ENCODE data around the gene DOCK1. TPM values are rescaled to one million over a fixed set of nuclear protein-coding genes. Genes with fewer than 3 reads are reported as not detected.

The DOCK1 gene
- total and polyA plus RNA-seq, 2 experiments from 2014 or later = 22.8 to 45.6 TPM

DNA sequence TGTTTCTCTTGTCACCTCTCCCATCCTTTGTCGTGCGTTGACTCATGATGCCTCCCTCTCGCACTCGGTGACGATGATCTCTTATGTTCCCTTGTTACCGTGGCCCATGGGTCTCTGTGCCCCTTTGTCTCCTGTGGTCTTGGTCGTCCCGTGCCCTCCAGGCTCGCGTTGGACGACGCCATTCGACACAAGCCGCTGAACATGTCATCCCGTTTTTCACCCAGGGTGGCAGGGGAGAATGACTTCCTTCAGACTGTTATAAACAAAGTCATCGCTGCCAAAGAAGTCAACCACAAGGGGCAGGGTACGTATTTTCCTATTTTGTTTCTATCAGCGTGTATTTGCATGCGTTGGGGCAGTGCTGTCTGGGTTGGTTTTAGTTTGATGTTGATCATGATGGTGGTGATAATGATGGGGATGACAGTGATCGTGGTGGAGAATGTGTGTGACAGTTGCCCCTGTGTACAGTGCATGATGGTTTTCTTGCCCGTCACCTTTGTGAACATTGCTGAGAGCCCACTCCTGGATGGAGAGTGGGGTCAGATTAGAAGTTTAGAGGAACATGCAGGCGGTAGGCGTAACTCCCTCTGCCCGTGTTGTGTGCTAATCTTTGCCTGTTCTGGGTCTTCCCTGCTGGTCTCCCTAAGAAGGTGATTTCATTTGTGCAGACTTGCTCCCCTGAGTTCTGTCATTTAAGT, 107.0 kb downstream of the DOCK1 start:
- Histone ChIP-seq H2AFZ (no peak overlapping the region), H3K9ac (no peak overlapping the region), H4K20me1 (ENCODE audit: insufficient read depth) (no peaks in the 10 kb centered on the region), H3K9me2 (ENCODE audit: insufficient read depth) (no peaks in the 10 kb centered on the region), H3K9me3 (ENCODE audit: low read depth) (no peaks in the 10 kb centered on the region), H3K79me2 (ENCODE audit: insufficient read depth) (peaks cover 5% of the 10 kb centered on the region; the same call in 1 of the 2 replicates), H3K4me2 (ENCODE audit: unreplicated experiment) (no peak overlapping the region), H3K36me3 (ENCODE audit: low read depth) (0 out of 2 replicates have a peak, but pooled peaks cover 3% of the 10 kb centered on the region), H3F3A (ENCODE audit: insufficient read depth) (no peaks in the 10 kb centered on the region), H3K27ac (no peak overlapping the region), H3K4me1 (ENCODE audit: insufficient read depth) (no peaks in the 10 kb centered on the region), H3K27me3 (replicated peaks; ENCODE audit: insufficient read depth) (no peaks in the 10 kb centered on the region), H3K4me3 (no peak overlapping the region)
- TF ChIP-seq EZH2phosphoT487 (IDR thresholded peaks at IDR 0.05; ENCODE audit: insufficient read depth, low read depth) = no peak
- TF ChIP-seq EZH2 (IDR thresholded peaks at IDR 0.05; ENCODE audit: insufficient read depth, poor library complexity, severe bottlenecking) = no peak
- WGBS, 2 experiments (ENCODE audit: low coverage in 1 of 2, low lambda C conversion rate in 2 of 2, missing lambda C conversion rate in 2 of 2) = 87 to 88% methylated on average over 24 of the region's 24 CpGs
- DNase-seq = no peak
- in situ Hi-C loops (cut with MboI) = no loop called here

DNA sequence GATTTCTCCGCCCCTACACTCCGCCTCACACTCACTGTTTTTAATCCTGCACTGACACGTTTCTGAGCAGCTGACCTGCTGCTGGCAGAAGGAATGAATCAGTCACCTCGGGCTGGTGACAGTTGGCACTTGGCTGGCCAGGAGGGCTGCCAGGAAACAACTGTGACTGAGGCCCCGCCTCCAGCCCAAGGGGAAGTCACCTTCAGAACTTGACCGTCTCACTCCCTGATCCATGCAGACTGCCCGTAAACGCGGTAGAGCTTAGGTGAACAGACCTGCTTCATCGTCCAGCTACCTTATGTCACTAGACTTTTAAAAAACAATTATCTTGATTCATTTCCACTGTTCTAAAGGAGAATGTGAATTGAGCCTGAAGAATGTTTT, 107.5 kb downstream of the DOCK1 start:
- Histone ChIP-seq H3K9me2 (ENCODE audit: insufficient read depth) (no peaks in the 10 kb centered on the region), H3K27ac (no peak overlapping the region), H3K4me3 (no peak overlapping the region), H3K9ac (no peak overlapping the region), H3K27me3 (replicated peaks; ENCODE audit: insufficient read depth) (no peaks in the 10 kb centered on the region), H4K20me1 (ENCODE audit: insufficient read depth) (no peaks in the 10 kb centered on the region), H3K9me3 (ENCODE audit: low read depth) (no peaks in the 10 kb centered on the region), H2AFZ (no peak overlapping the region), H3K4me2 (ENCODE audit: unreplicated experiment) (no peak overlapping the region), H3K4me1 (ENCODE audit: insufficient read depth) (no peaks in the 10 kb centered on the region), H3F3A (ENCODE audit: insufficient read depth) (no peaks in the 10 kb centered on the region), H3K79me2 (ENCODE audit: insufficient read depth) (peaks cover 5% of the 10 kb centered on the region; the same call in 1 of the 2 replicates), H3K36me3 (ENCODE audit: low read depth) (0 out of 2 replicates have a peak, but pooled peaks cover 3% of the 10 kb centered on the region)
- WGBS, 2 experiments (ENCODE audit: low coverage in 1 of 2, low lambda C conversion rate in 2 of 2, missing lambda C conversion rate in 2 of 2) = 70 to 75% methylated on average over 10 of the region's 10 CpGs
- peak; percentile 21 for DNase-seq
- no peak for TF ChIP-seq EZH2phosphoT487 (IDR thresholded peaks at IDR 0.05; ENCODE audit: insufficient read depth, low read depth)
- in situ Hi-C loops (cut with MboI) = no loop called here

DNA sequence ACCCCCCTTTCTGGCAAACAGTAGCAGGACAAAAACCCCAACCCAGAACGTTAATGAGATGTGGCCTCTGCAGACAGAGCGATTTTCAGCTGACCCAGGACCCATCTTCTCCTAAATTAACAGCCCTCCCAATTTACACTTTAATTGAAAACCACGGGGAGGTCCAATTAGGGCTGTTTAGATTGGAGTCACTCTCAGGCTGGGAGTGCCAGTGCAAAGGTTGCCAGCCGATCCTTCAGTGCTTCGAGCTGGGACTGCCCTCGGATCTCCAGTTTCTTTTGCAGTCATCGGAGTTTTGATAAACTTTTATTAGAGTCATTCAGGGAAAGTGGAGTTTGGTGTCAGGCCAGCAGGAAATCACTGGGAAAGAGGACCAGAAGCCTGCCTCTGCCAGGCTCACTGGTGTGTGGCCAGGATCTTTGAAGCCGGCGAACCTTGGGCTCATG, 108.0 kb downstream of the DOCK1 start:
- TF ChIP-seq EZH2 (IDR thresholded peaks at IDR 0.05; ENCODE audit: insufficient read depth, poor library complexity, severe bottlenecking) (no peak), EZH2phosphoT487 (IDR thresholded peaks at IDR 0.05; ENCODE audit: insufficient read depth, low read depth) (no peak)
- H3K36me3 ChIP-seq (ENCODE audit: low read depth) = 0 out of 2 replicates have a peak, but pooled peaks cover 3% of the 10 kb centered on the region
- WGBS, 2 experiments (ENCODE audit: low coverage in 1 of 2, low lambda C conversion rate in 2 of 2, missing lambda C conversion rate in 2 of 2) = 57 to 64% methylated on average over 9 of the region's 9 CpGs

DNA sequence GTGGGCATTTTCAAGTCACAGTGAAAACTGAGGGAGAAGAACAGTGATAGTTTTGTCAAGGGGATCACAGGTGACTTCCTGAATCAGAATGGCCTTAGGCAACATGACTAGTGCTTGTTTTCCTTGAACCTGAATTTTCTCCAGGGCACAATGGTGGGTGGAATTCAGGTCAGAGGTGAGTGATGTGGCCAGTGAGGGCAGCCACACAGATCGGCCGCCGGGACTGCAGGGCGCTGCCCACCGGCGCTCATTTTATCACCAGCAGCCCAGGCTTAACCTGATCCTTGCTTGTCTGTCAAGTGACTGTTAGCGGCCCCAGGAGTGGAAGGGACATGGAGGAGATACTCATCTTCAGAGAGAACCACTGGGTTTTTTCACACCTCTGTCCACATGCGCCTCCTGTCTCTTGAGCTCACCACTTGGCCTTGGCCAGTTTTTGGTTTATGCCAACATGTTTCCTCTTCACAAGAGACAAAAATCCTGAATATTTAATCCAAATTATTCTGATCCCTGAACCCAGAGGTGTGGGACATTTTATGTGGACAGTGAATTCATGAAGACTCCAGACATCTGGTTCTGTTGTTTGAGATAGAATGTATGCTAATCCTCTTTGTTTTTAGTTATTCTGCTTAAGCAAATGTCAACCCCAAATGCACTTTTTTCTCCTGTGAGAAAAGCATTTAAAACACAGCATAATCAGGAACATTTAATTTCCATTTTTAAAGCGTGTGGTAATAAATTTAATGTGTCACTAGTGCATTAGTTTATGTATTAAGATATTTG, 108.7 kb downstream of the DOCK1 start:
- in situ Hi-C loops (cut with MboI) = no loop called here
- Histone ChIP-seq H2AFZ (no peak overlapping the region), H3K4me3 (no peak overlapping the region), H3K36me3 (ENCODE audit: low read depth) (0 out of 2 replicates have a peak, but pooled peaks cover 3% of the 10 kb centered on the region), H3K9me3 (ENCODE audit: low read depth) (no peaks in the 10 kb centered on the region), H3K27ac (no peak overlapping the region), H3K4me2 (ENCODE audit: unreplicated experiment) (no peak overlapping the region), H3F3A (ENCODE audit: insufficient read depth) (no peaks in the 10 kb centered on the region), H3K27me3 (replicated peaks; ENCODE audit: insufficient read depth) (no peaks in the 10 kb centered on the region), H4K20me1 (ENCODE audit: insufficient read depth) (no peaks in the 10 kb centered on the region), H3K9ac (no peak overlapping the region), H3K9me2 (ENCODE audit: insufficient read depth) (no peaks in the 10 kb centered on the region), H3K79me2 (ENCODE audit: insufficient read depth) (no peaks in the 10 kb centered on the region), H3K4me1 (ENCODE audit: insufficient read depth) (no peaks in the 10 kb centered on the region)
- DNase-seq = no peak
- WGBS, 2 experiments (ENCODE audit: low coverage in 1 of 2, low lambda C conversion rate in 2 of 2, missing lambda C conversion rate in 2 of 2) = 93 to 97% methylated on average over 9 of the region's 9 CpGs
- TF ChIP-seq EZH2 (IDR thresholded peaks at IDR 0.05; ENCODE audit: insufficient read depth, poor library complexity, severe bottlenecking) (no peak), EZH2phosphoT487 (IDR thresholded peaks at IDR 0.05; ENCODE audit: insufficient read depth, low read depth) (no peak)

More for the DNA sequence above, 108.0 kb downstream of the DOCK1 start:
- in situ Hi-C loops (cut with MboI) = no loop called here
- Histone ChIP-seq H3K27ac (no peak overlapping the region), H3K9me2 (ENCODE audit: insufficient read depth) (no peaks in the 10 kb centered on the region), H4K20me1 (ENCODE audit: insufficient read depth) (no peaks in the 10 kb centered on the region), H3K9ac (no peak overlapping the region), H3K4me1 (ENCODE audit: insufficient read depth) (no peaks in the 10 kb centered on the region), H2AFZ (no peak overlapping the region), H3K79me2 (ENCODE audit: insufficient read depth) (peaks cover 2% of the 10 kb centered on the region; the same call in 1 of the 2 replicates), H3F3A (ENCODE audit: insufficient read depth) (no peaks in the 10 kb centered on the region), H3K4me3 (no peak overlapping the region), H3K27me3 (replicated peaks; ENCODE audit: insufficient read depth) (no peaks in the 10 kb centered on the region), H3K4me2 (ENCODE audit: unreplicated experiment) (no peak overlapping the region), H3K9me3 (ENCODE audit: low read depth) (no peaks in the 10 kb centered on the region)
- no peak for DNase-seq
